ENCODE results near the gene ZFP36. TPM values are rescaled to one million over a fixed set of nuclear protein-coding genes. Genes with fewer than 3 reads are reported as not detected.
A peak's percentile ranks its signal among the peaks of the same experiment; 100 is the strongest.

ZFP36 gene
- total RNA-seq, 1 donor from 2014 or later, result 39.9 TPM

GRCh38 chr19:39390751-39391437 is 15.8 kb upstream of the ZFP36 start, which contains the start of the genes MED29 and PAF1:
TSS of gene MED29 (plus strand) at chr19:39391378. CDS start at chr19:39391423, 45 bp downstream.
TSS of gene PAF1 (minus strand) at chr19:39391106. CDS start at chr19:39390864, 242 bp downstream.
- peak; percentile 99 for DNase-seq
- Mint-ChIP-seq H3K27ac (peak within 1 kb of the TSS; percentile 97), H3K27me3 (no peaks in the 10 kb centered on the region), H3K9me3 (no peaks in the 10 kb centered on the region), H3K4me3 (peak within 1 kb of the TSS; percentile 98), H3K4me1 (peaks cover 28% of the 10 kb centered on the region), H3K36me3 (ENCODE audit: low read depth) (peaks cover 47% of the 10 kb centered on the region)
- intact Hi-C loops (cut with micrococcal nuclease), result loop anchor here (1.0 to 2.0 kb wide), 7 partner anchors 21 to 461 kb away; partner anchors contain the start of genes MRPS12, PLEKHG2, SAMD4B and SARS2

- Mint-ChIP-seq H3K36me3 (ENCODE audit: low read depth) (peaks cover 26% of the 10 kb centered on the region), H3K27me3 (no peaks in the 10 kb centered on the region), H3K4me1 (peaks cover 51% of the 10 kb centered on the region), H3K27ac (peak overlapping the region; percentile 90), H3K9me3 (no peaks in the 10 kb centered on the region), H3K4me3 (peak overlapping the region; percentile 60)
- intact Hi-C loops (cut with micrococcal nuclease), result loop anchor here (1.0 kb wide), 2 partner anchors 14 to 135 kb away; partner anchors contain the start of gene EID2B
- peak; percentile 98 for DNase-seq
Observed at GRCh38 chr19:39397360-39398296, 9.0 kb upstream of the ZFP36 start.

- peak overlapping the region; percentile 60 for H3K4me3 Mint-ChIP-seq
- no peaks in the 10 kb centered on the region for H3K9me3 Mint-ChIP-seq
- peaks cover 24% of the 10 kb centered on the region for H3K36me3 Mint-ChIP-seq (ENCODE audit: low read depth)
- peaks cover 54% of the 10 kb centered on the region for H3K4me1 Mint-ChIP-seq
- no peaks in the 10 kb centered on the region for H3K27me3 Mint-ChIP-seq
- intact Hi-C loops (cut with micrococcal nuclease), result no loop called here
- H3K27ac Mint-ChIP-seq, result peak overlapping the region; percentile 90
- peak; percentile 84 for DNase-seq
Observed at GRCh38 chr19:39398297-39398864, 8.3 kb upstream of the ZFP36 start.

GRCh38 chr19:39399668-39400050 is 7.0 kb upstream of the ZFP36 start:
- no peaks in the 10 kb centered on the region for H3K9me3 Mint-ChIP-seq
- H3K4me1 Mint-ChIP-seq, result peaks cover 57% of the 10 kb centered on the region
- peak overlapping the region; percentile 38 for H3K27ac Mint-ChIP-seq
- intact Hi-C loops (cut with micrococcal nuclease), result no loop called here
- H3K36me3 Mint-ChIP-seq (ENCODE audit: low read depth), result peaks cover 18% of the 10 kb centered on the region
- H3K4me3 Mint-ChIP-seq, result no peak overlapping the region
- DNase-seq, result no peak
- no peaks in the 10 kb centered on the region for H3K27me3 Mint-ChIP-seq

- Mint-ChIP-seq H3K27ac (peak overlapping the region; percentile 38), H3K4me1 (peaks cover 56% of the 10 kb centered on the region), H3K4me3 (no peak overlapping the region), H3K36me3 (ENCODE audit: low read depth) (peaks cover 17% of the 10 kb centered on the region), H3K27me3 (no peaks in the 10 kb centered on the region), H3K9me3 (no peaks in the 10 kb centered on the region)
- DNase-seq, result no peak
- intact Hi-C loops (cut with micrococcal nuclease), result no loop called here
Observed at GRCh38 chr19:39400061-39400460, 6.6 kb upstream of the ZFP36 start.

- no peaks in the 10 kb centered on the region for H3K9me3 Mint-ChIP-seq
- H3K4me3 Mint-ChIP-seq, result peak overlapping the region; percentile 87
- peaks cover 57% of the 10 kb centered on the region for H3K4me1 Mint-ChIP-seq
- H3K36me3 Mint-ChIP-seq (ENCODE audit: low read depth), result peaks cover 11% of the 10 kb centered on the region
- DNase-seq, result no peak
- H3K27ac Mint-ChIP-seq, result peak overlapping the region; percentile 91
- intact Hi-C loops (cut with micrococcal nuclease), result no loop called here
- H3K27me3 Mint-ChIP-seq, result no peaks in the 10 kb centered on the region
Observed at GRCh38 chr19:39401070-39401548, 5.5 kb upstream of the ZFP36 start.

GRCh38 chr19:39401549-39402345 is 4.9 kb upstream of the ZFP36 start:
- peaks cover 11% of the 10 kb centered on the region for H3K36me3 Mint-ChIP-seq (ENCODE audit: low read depth)
- H3K27ac Mint-ChIP-seq, result peak overlapping the region; percentile 91
- H3K4me3 Mint-ChIP-seq, result peak overlapping the region; percentile 87
- intact Hi-C loops (cut with micrococcal nuclease), result no loop called here
- no peaks in the 10 kb centered on the region for H3K27me3 Mint-ChIP-seq
- DNase-seq, result peak; percentile 92
- no peaks in the 10 kb centered on the region for H3K9me3 Mint-ChIP-seq
- peaks cover 60% of the 10 kb centered on the region for H3K4me1 Mint-ChIP-seq

- H3K36me3 Mint-ChIP-seq (ENCODE audit: low read depth), result peaks cover 15% of the 10 kb centered on the region
Observed at GRCh38 chr19:39402346-39403300, 4.0 kb upstream of the ZFP36 start.

GRCh38 chr19:39403331-39404312 is 3.0 kb upstream of the ZFP36 start:
- H3K4me3 Mint-ChIP-seq, result peak overlapping the region; percentile 87
- H3K4me1 Mint-ChIP-seq, result peaks cover 58% of the 10 kb centered on the region
- intact Hi-C loops (cut with micrococcal nuclease), result no loop called here
- no peaks in the 10 kb centered on the region for H3K9me3 Mint-ChIP-seq
- H3K27me3 Mint-ChIP-seq, result no peaks in the 10 kb centered on the region
- H3K36me3 Mint-ChIP-seq (ENCODE audit: low read depth), result peaks cover 25% of the 10 kb centered on the region
- peak overlapping the region; percentile 91 for H3K27ac Mint-ChIP-seq
- DNase-seq, result peak; percentile 98

More at GRCh38 chr19:39402346-39403300, 4.0 kb upstream of the ZFP36 start:
- DNase-seq, result peak; percentile 96
- Mint-ChIP-seq H3K27me3 (no peaks in the 10 kb centered on the region), H3K4me1 (peaks cover 57% of the 10 kb centered on the region), H3K4me3 (peak overlapping the region; percentile 87), H3K27ac (peak overlapping the region; percentile 91), H3K9me3 (no peaks in the 10 kb centered on the region)
- intact Hi-C loops (cut with micrococcal nuclease), result no loop called here

- H3K27ac Mint-ChIP-seq, result peak overlapping the region; percentile 58
- peaks cover 51% of the 10 kb centered on the region for H3K4me1 Mint-ChIP-seq
- no peaks in the 10 kb centered on the region for H3K27me3 Mint-ChIP-seq
- intact Hi-C loops (cut with micrococcal nuclease), result no loop called here
- peak overlapping the region; percentile 45 for H3K4me3 Mint-ChIP-seq
- H3K36me3 Mint-ChIP-seq (ENCODE audit: low read depth), result peaks cover 22% of the 10 kb centered on the region
- no peaks in the 10 kb centered on the region for H3K9me3 Mint-ChIP-seq
- DNase-seq, result peak; percentile 69
Observed at GRCh38 chr19:39405261-39405957, 1.2 kb upstream of the ZFP36 start.
